Astrocyte (in vitro differentiated cells and primary cell): ENCODE measurements around the gene AK9.

Experiments
- CTCF ChIP-seq: IDR thresholded peaks from 2 replicates; pipeline ENCODE4 v1.5.1; 2011; ENCODE audit warnings: low read depth, mild to moderate bottlenecking, inconsistent platforms, low read length, moderate library complexity; ENCODE audit not compliant: insufficient read depth
- EZH2 ChIP-seq: IDR thresholded peaks from 2 replicates; pipeline ENCODE4 v1.6.1; 2012; ENCODE audit warnings: mild to moderate bottlenecking, low read length, inconsistent platforms; ENCODE audit not compliant: insufficient read depth

GRCh38 chr6:109736273-109737025 is 45.4 kb upstream of the AK9 start:
- TF ChIP-seq CTCF (no peak), EZH2 (no peak)
